Measurements from ENCODE around the gene PLA2G2E.
"Not testable (repeated sequence)": the region's sequence is repeated elsewhere in the genome, so short reads cannot be mapped to it uniquely, and the experiment has no call there.

The PLA2G2E gene

GRCh38 chr1:19938472-19938871 is 15.1 kb upstream of the PLA2G2E start:
- in situ Hi-C loops (cut with HindIII; ENCODE audit: low sequenced_read_pairs) = no loop called here
- TF ChIP-seq, protein P1, sequence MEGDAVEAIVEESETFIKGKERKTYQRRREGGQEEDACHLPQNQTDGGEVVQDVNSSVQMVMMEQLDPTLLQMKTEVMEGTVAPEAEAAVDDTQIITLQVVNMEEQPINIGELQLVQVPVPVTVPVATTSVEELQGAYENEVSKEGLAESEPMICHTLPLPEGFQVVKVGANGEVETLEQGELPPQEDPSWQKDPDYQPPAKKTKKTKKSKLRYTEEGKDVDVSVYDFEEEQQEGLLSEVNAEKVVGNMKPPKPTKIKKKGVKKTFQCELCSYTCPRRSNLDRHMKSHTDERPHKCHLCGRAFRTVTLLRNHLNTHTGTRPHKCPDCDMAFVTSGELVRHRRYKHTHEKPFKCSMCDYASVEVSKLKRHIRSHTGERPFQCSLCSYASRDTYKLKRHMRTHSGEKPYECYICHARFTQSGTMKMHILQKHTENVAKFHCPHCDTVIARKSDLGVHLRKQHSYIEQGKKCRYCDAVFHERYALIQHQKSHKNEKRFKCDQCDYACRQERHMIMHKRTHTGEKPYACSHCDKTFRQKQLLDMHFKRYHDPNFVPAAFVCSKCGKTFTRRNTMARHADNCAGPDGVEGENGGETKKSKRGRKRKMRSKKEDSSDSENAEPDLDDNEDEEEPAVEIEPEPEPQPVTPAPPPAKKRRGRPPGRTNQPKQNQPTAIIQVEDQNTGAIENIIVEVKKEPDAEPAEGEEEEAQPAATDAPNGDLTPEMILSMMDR (IDR thresholded peaks at IDR 0.05; ENCODE audit: low read depth, low read length, missing control alignments) = no peak
- no peak overlapping the region for H3K4me3 ChIP-seq (ENCODE audit: low read depth, low read length)
- DNase-seq (ENCODE audit: low read depth) = no peak

DNA sequence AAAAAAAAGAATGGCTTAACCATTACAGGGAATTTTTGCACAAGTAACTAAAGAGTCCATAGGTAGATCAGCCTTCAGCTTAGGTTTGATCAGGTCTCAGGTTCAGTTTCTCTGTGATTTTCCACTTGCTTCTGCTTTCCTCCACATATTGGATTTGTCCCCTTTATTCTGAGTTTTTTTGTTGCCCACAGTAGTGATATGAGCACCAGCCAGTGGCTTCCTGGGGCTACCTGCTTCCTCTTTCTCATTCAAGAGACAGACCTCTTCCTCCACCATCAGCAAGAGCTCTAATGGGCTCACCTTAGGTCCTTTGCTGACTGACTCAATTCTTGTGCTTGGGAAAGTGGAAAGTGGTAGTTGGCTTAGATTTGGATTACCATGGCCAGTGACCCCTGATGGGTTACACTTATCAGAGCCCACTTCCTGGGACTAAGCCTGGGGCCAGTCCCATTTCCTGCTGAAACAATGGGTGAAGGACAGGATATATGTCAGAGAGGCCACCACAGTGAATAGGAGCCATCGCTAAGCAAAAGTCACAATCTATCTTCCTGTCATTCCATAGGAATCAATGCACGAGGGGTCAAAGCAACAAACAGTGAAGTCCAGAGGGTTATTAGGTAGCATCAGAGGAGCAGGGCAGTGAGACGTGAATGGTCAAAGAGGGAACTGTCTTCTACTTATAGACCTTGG is 12.8 kb upstream of the PLA2G2E start:
- TF ChIP-seq, protein P1 (IDR thresholded peaks at IDR 0.05; ENCODE audit: low read depth, low read length, missing control alignments) = no peak
- no peak overlapping the region for H3K4me3 ChIP-seq (ENCODE audit: low read depth, low read length)
- in situ Hi-C loops (cut with HindIII; ENCODE audit: low sequenced_read_pairs) = no loop called here
- DNase-seq (ENCODE audit: low read depth) = no peak

- TF ChIP-seq, protein P1 (IDR thresholded peaks at IDR 0.05; ENCODE audit: low read depth, low read length, missing control alignments) = no peak
- H3K4me3 ChIP-seq (ENCODE audit: low read depth, low read length) = no peak overlapping the region
- DNase-seq (ENCODE audit: low read depth) = no peak
- in situ Hi-C loops (cut with HindIII; ENCODE audit: low sequenced_read_pairs) = no loop called here
These were observed 10.9 kb upstream of the PLA2G2E start for GRCh38 chr1:19934336-19934735.

DNA sequence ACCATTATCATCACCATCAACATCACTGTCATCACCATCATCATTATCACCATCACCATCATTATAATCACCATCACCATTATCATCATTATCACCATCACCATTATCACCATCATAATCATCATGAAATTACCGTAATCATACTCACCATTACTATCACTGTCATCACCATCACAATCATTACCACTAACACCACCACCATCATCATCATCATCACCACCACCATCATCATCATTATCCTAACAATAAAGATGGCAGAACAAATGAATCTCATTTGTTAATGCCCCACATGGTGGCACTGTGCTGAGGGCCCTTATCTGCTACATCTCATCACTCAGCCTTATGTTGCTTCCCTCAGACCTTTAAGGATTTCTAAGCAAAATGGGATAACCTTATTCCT is 9.4 kb upstream of the PLA2G2E start:
- in situ Hi-C loops (cut with HindIII; ENCODE audit: low sequenced_read_pairs) = no loop called here
- no peak for DNase-seq (ENCODE audit: low read depth)
- TF ChIP-seq, protein P1 (IDR thresholded peaks at IDR 0.05; ENCODE audit: low read depth, low read length, missing control alignments) = no peak
- no peak overlapping the region for H3K4me3 ChIP-seq (ENCODE audit: low read depth, low read length)

DNA sequence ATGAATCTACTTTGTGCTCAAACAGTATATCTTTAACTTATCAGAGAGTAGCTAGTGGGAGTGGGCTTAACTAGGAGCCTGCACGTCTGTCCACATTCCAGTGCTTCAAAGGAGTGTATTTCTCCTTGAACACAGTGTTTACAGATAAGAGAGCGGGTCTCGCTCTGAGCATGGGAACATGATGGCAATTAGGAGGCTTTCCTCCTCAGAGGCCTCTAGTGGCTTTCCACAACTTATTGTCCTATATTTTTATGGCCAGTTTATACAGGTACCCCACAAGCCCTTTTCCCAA is 3.7 kb upstream of the PLA2G2E start:
- in situ Hi-C loops (cut with HindIII; ENCODE audit: low sequenced_read_pairs); DNase-seq (ENCODE audit: low read depth); H3K4me3 ChIP-seq (ENCODE audit: low read depth, low read length): not testable (repeated sequence)

DNA sequence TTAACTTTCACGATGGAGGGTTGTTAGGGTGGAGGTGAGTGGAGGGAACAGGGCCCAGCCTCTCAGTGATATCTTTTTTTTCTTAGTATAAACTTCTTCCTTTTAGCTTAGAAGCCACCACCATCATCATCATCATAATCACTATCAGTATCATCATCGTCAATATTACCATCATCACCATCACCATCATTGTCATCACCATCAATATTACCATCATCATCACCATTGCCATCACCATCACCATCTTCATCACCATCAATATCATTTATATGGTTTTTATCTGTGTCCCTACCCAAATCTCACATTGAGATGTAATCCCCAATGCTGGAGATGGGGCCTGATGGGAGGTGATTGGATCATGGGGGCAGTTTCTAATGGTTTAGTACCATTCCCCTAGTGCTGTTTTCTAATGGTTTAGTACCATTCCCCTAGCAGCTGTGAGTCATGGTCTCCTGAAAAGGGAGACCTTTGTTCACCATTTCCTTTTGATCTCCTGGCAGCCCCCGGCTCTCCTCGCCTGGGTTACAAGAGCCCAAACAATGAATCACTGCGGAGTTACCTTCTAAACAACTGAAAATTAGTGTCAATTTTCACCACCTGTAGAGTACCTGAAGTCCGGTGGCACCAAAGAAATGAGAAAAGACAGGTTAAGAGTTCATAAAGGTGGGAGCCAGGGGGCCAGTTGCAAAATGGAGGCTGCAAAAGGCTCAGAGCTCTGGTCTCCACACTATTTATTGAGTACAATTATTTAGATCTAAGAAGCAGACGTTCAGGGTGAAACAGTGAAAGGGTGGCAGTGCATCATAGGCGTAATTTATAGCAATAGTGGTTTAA is 3.1 kb upstream of the PLA2G2E start:
- in situ Hi-C loops (cut with HindIII; ENCODE audit: low sequenced_read_pairs) = no loop called here
- no peak for DNase-seq (ENCODE audit: low read depth)

More for the DNA sequence above, 3.1 kb upstream of the PLA2G2E start:
- TF ChIP-seq, protein P1 (IDR thresholded peaks at IDR 0.05; ENCODE audit: low read depth, low read length, missing control alignments) = no peak
- no peak overlapping the region for H3K4me3 ChIP-seq (ENCODE audit: low read depth, low read length)
